ENCODE measurements around the gene HTT.
"Not testable (repeated sequence)": the region's sequence is repeated elsewhere in the genome, so short reads cannot be mapped to it uniquely, and the experiment has no call there.

HTT gene

GRCh38 chr4:3044870-3045819 is 29.3 kb upstream of the HTT start:
- DNase-seq, result peak in 1 of 56 donors; percentile 9

GRCh38 chr4:3046162-3046561 is 28.3 kb upstream of the HTT start:
- DNase-seq, result no peak

GRCh38 chr4:3046623-3047022 is 27.9 kb upstream of the HTT start:
- no peak for DNase-seq

DNA sequence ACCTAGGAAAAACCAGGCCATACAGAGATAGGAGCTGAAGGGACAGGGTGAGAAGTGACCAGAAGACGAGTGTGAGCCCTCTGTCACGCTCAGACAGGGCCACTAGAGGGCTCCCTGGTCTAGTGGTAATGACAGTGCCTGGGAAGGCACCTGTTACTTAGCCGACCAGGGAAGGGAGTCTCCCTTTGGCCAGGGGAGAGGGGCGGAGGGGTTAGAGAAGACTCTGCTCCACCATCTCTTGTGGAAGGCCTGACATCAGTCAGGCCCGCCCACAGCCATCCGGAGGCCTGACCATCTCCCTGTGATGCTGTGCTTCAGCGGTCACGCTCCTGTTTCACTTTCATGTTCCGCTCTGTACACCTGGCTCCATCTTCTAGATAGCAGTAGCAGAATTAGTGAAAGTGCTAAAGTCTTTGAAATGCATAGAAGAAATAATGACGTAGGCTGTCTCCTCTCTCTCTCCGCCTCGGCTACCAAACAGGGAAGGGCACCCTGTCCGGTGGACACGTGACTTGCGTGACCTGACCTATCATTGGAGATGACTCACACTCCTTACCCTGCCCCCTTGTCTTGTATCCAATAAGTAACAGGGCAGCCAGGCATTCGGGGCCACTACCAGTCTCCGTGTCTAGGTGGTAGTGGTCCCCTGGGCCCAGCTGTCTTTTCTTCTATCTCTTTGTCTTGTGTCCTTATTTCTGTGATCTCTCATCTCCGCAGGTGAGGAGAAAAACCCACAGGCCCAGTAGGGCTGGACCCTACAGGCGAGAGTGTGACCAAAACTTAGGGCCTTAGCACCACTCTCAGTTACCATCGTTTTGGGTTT is 26.8 kb upstream of the HTT start:
- peak in 33 of 56 donors; percentile 9 to 78 (median 28) for DNase-seq

- DNase-seq, result not testable (repeated sequence)
These were observed 23.2 kb upstream of the HTT start for GRCh38 chr4:3051141-3051897.

DNA sequence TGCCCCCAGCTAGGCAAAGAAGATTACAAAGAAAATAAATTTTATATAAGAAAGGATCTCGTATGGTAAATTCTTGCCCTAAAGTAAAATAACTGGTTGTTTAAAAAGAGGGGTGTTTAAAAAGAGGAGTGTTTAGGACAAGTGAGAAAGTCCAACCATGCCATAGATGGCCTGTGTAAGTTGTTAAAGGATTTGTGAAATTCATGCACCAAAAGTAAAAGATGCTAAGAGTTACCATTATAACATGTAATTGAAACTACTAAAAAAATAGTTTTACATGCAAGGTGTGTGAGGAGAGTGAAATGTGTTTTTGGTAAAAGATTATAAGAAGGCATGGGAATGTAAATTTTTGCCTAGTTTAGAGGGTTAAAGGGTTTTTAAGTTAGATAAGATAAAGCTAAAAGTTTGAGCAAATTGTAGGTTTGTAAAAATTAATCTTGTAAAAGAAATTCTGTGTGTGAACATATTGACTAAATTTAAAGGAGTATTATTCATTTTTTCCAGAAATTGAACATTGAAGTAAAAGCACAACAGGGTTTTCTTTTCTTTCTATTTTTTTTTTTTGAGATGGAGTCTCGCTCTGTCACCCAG is 20.2 kb upstream of the HTT start:
- DNase-seq, result no peak

DNA sequence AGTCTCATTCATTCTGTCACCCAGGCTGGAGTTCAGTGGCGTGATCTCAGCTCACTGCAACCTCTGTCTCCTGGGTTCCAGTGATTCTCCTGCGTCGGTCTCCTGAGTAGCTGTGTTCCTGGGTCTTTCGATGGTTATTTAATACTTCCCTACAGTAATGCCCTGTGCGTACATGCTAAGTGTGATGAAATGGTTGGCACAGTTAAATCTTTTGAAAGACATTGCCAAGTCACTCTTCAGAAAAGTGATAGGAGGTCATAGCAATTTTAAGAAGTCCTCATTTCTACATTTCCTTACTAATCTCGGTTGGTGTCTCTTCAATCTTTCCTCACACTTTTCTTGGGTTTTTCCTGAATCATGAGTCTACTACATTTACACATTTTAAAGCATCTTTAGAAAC is 14.5 kb upstream of the HTT start:
- DNase-seq, result no peak

DNA sequence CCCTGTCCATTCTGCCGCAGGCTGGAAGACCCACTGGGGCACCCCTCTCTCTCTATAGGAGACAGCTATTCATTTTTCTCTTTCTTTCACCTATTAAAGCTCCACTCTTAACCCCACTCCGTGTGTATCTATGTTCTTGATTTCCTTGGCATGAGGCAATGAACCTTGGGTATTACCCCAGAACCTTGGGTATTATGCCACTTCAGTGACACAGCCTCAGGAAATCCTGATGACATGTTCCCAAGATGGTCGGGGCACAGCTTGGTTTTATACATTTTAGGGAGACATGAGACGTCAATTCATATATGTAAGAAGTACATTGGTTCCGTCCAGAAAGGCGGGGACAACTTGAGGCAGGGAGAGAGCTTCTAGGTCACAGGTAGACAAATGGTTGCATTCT is 13.5 kb upstream of the HTT start:
- DNase-seq, result no peak

GRCh38 chr4:3062471-3062870 is 12.0 kb upstream of the HTT start:
- no peak for DNase-seq

- peak in 1 of 56 donors; percentile 7 for DNase-seq
These were observed 8.9 kb upstream of the HTT start for GRCh38 chr4:3065551-3065950.

GRCh38 chr4:3066836-3067400 is 7.6 kb upstream of the HTT start:
- DNase-seq, result no peak

GRCh38 chr4:3067473-3068001 is 6.9 kb upstream of the HTT start:
- DNase-seq, result no peak

DNA sequence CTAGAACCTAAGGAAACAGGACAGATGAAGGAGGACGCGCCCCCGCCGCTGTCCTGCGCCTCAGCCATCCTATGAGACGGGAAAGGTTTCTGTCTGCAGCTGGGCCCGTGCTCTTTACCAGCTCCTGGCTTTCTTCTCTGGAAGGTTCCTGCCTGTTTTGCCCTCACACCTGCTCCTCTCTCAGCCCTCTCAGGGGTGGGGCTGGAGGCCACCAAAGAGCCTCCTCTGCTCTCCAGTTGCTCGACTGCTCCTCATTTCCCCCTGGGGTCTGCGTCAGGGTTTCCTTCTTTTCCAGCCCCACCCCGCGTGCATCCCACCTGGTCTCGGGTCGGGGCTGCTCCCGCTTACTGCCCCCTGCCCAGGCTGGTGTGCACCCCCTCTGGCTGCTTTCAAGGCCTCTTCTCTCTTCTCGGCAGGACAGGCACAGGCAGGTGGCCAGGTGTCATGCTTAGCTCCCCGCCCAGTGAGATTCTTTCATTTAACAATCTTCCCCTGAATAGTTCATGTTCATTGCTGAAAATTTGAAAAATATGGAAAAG is 4.8 kb upstream of the HTT start:
- DNase-seq, result no peak

GRCh38 chr4:3070709-3071500 is 3.6 kb upstream of the HTT start:
- no peak for DNase-seq

DNA sequence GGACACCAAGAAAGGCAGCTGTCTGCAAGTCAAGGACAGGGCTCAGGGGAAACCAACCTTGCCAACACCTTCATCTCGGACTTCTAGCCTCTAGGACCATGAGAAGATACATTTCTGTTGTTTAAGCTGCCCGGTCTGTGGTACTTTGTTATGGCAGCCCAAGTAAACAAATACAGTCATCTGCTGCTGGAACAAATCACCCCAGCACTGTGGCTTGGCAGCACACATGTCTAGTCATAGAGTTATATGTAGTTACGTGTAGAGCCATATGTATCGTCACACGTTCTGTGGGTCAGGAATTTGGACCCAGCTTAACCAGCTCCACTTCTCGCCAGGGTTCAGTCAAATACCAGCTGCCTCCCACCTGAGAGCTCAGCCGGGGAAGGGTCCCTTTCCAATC is 2.7 kb upstream of the HTT start:
- DNase-seq, result no peak

GRCh38 chr4:3073158-3074077 is 1.1 kb upstream of the HTT start:
- peak in 7 of 56 donors; percentile 5 to 83 (median 45) for DNase-seq

- DNase-seq, result peak in 32 of 56 donors; percentile 3 to 57 (median 27)
These were observed 568 bp downstream of the HTT start for GRCh38 chr4:3074846-3075651.

Data from nucleus accumbens (tissue), 56 donors.